Measurements from ENCODE around the gene RASA3. TPM values are rescaled to one million over a fixed set of nuclear protein-coding genes. Genes with fewer than 3 reads are reported as not detected.
A peak's percentile ranks its signal among the peaks of the same experiment; 100 is the strongest.

The RASA3 gene
- total and polyA plus RNA-seq, 10 of the 15 experiments (the other 5 are each of a cell fraction or from before 2014, with no cell fraction given) = 0.79 to 33.9 (median 17.6) TPM

GRCh38 chr13:113930671-113931637, 201.5 kb downstream of the RASA3 start (continued):
- TF ChIP-seq CEBPZ (IDR thresholded peaks at IDR 0.05; ENCODE audit: low read depth, low read length) = no peak
- no peak for TF ChIP-seq PML (IDR thresholded peaks at IDR 0.05; ENCODE audit: low read length)
- TF ChIP-seq SPI1 (IDR thresholded peaks at IDR 0.05; ENCODE audit: borderline replicate concordance, insufficient read depth, low read depth, low read length) = no peak
- no peak for TF ChIP-seq ESRRA (IDR thresholded peaks at IDR 0.05; ENCODE audit: low read length)
- TF ChIP-seq BRCA1 (IDR thresholded peaks at IDR 0.05; ENCODE audit: low read depth, low read length) = no peak
- no peak for TF ChIP-seq CBX5 (IDR thresholded peaks at IDR 0.05; ENCODE audit: low read depth)
- no peak for TF ChIP-seq RELA (IDR thresholded peaks at IDR 0.05; ENCODE audit: borderline replicate concordance, partially characterized antibody)
- TF ChIP-seq KDM1A (IDR thresholded peaks at IDR 0.05; ENCODE audit: borderline replicate concordance) = no peak
- no peak for TF ChIP-seq NFYB (IDR thresholded peaks at IDR 0.05; ENCODE audit: insufficient read depth, low read depth, low read length)
- no peak for TF ChIP-seq ELK1 (IDR thresholded peaks at IDR 0.05; ENCODE audit: low read depth, low read length)
- no peak for TF ChIP-seq BACH1 (IDR thresholded peaks at IDR 0.05; ENCODE audit: borderline replicate concordance)
- TF ChIP-seq MYC (IDR thresholded peaks at IDR 0.05; ENCODE audit: insufficient read depth, insufficient read length, insufficient replicate concordance, low read length, severe bottlenecking) = no peak
- TF ChIP-seq SP1 (IDR thresholded peaks at IDR 0.05; ENCODE audit: low read depth, low read length) = no peak
- TF ChIP-seq JUND (IDR thresholded peaks at IDR 0.05; ENCODE audit: low read depth, low read length) = 0 out of 2 replicates have a peak, but pooled peaks have one; percentile 50
- no peak for TF ChIP-seq NR2C1 (IDR thresholded peaks at IDR 0.05)
- no peak for TF ChIP-seq ZNF384 (IDR thresholded peaks at IDR 0.05; ENCODE audit: borderline replicate concordance, low read depth, low read length)
- TF ChIP-seq SUPT20H (IDR thresholded peaks at IDR 0.05; ENCODE audit: borderline replicate concordance, control insufficient read depth, low read depth, low read length) = no peak
- no peak for TF ChIP-seq TCF7 (IDR thresholded peaks at IDR 0.05; ENCODE audit: borderline replicate concordance)
- TF ChIP-seq ZBTB4 (CRISPR knock-in tag; IDR thresholded peaks at IDR 0.05) = no peak
- no peak for TF ChIP-seq RAD51 (IDR thresholded peaks at IDR 0.05)
- TF ChIP-seq IKZF2 (IDR thresholded peaks at IDR 0.05) = peak; percentile 72 to 78
- no peak for TF ChIP-seq DPF2 (IDR thresholded peaks at IDR 0.05)

Measured in GM12878 (cell line).